GM13977 (cell line): ENCODE results near the gene OR10AD1.
"Not testable (repeated sequence)": the region's sequence is repeated elsewhere in the genome, so short reads cannot be mapped to it uniquely, and the experiment has no call there.

Experiments used
- DNase-seq: peaks from one replicate; pipeline ENCODE4 v3.0.0; 2012; ENCODE audit warnings: low spot score
- CTCF ChIP-seq: IDR thresholded peaks from 2 replicates; pipeline ENCODE4 v1.5.1; 2012; ENCODE audit warnings: mild to moderate bottlenecking, control low read depth; ENCODE audit not compliant: insufficient read depth; ENCODE audit errors: extremely low read depth, missing control alignments
- in situ Hi-C: fragments of 300-500 bp; cut with MboI; formaldehyde crosslinking; loops from one replicate; pipeline ENCODE4 v1.12.0; 2022; ENCODE audit warnings: low sequenced_read_pairs, low pct_unique_long_range_greater_than_20kb, mixed read lengths, inconsistent platforms; ENCODE audit not compliant: unreplicated experiment

The OR10AD1 gene

GRCh38 chr12:48156652-48157017 is 46.5 kb downstream of the OR10AD1 start:
- no peak for DNase-seq
- no peak for TF ChIP-seq CTCF
- in situ Hi-C loops = loop anchor here (25.0 kb wide), 1 partner anchor 419 kb away; the partner anchor contains the start of gene ENDOU

- not testable (repeated sequence) for DNase-seq
- in situ Hi-C loops = loop anchor here (25.0 kb wide), 1 partner anchor 418 kb away; the partner anchor contains the start of gene ENDOU
These were observed 47.3 kb downstream of the OR10AD1 start for GRCh38 chr12:48155786-48156185.
